H9 (cell line): ENCODE results near the gene EID2. TPM values are rescaled to one million over a fixed set of nuclear protein-coding genes. Genes with fewer than 3 reads are reported as not detected.
A peak's percentile ranks its signal among the peaks of the same experiment; 100 is the strongest.

Source experiments
- DNase-seq: peaks from one replicate; pipeline ENCODE4 v3.0.0-alpha.2; 2017
- H2AFZ ChIP-seq: one replicate; pipeline ENCODE4 v1.6.1; 2013; ENCODE audit warnings: mild to moderate bottlenecking, low read length, control low read depth, moderate library complexity
- H2AK5ac ChIP-seq: 2 replicates; pipeline ENCODE4 v1.6.1; 2013; ENCODE audit warnings: low read length, control low read depth, mixed read lengths; ENCODE audit not compliant: insufficient read length
- H2BK120ac ChIP-seq: one replicate; pipeline ENCODE4 v1.6.1; 2013; ENCODE audit warnings: low read depth, mild to moderate bottlenecking, low read length, control low read depth, inconsistent platforms; ENCODE audit not compliant: poor library complexity, severe bottlenecking
- H2BK12ac ChIP-seq: 2 replicates; pipeline ENCODE4 v1.6.1; 2013; ENCODE audit warnings: low read length, control low read depth, mixed read lengths, low read depth; ENCODE audit not compliant: insufficient read length
- H2BK15ac ChIP-seq: 2 replicates; pipeline ENCODE4 v1.6.1; 2013; ENCODE audit warnings: low read depth, low read length, control low read depth
- H2BK20ac ChIP-seq: one replicate; pipeline ENCODE4 v1.6.1; 2013; ENCODE audit warnings: low read depth, mild to moderate bottlenecking, low read length, control low read depth, inconsistent platforms; ENCODE audit not compliant: poor library complexity, severe bottlenecking
- H2BK5ac ChIP-seq: 2 replicates; pipeline ENCODE4 v1.6.1; 2013; ENCODE audit warnings: low read length, control low read depth, mixed read lengths; ENCODE audit not compliant: insufficient read length
- H3K14ac ChIP-seq: 2 replicates; pipeline ENCODE4 v1.6.1; 2013; ENCODE audit warnings: low read length, control low read depth; ENCODE audit not compliant: insufficient read depth
- H3K18ac ChIP-seq: 2 replicates; pipeline ENCODE4 v1.6.1; 2013; ENCODE audit warnings: low read depth, mild to moderate bottlenecking, mixed read lengths, low read length, control low read depth; ENCODE audit not compliant: insufficient read length
- H3K23ac ChIP-seq: 2 replicates; pipeline ENCODE4 v1.6.1; 2013; ENCODE audit warnings: low read length, control low read depth, mixed read lengths, low read depth; ENCODE audit not compliant: insufficient read length
- H3K23me2 ChIP-seq: 2 replicates; pipeline ENCODE4 v1.6.1; 2013; ENCODE audit warnings: low read depth, mild to moderate bottlenecking, mixed read lengths, low read length, control low read depth; ENCODE audit not compliant: insufficient read length, poor library complexity, severe bottlenecking
- H3K27ac ChIP-seq: 2 replicates; pipeline ENCODE4 v1.5.1; 2013; ENCODE audit warnings: low read length, control low read depth, mixed read lengths, low read depth; ENCODE audit not compliant: insufficient read length
- H3K27me3 ChIP-seq: 2 replicates; pipeline ENCODE4 v1.6.1; 2013; ENCODE audit warnings: low read length, control low read depth, inconsistent platforms; ENCODE audit not compliant: insufficient read depth
- H3K4ac ChIP-seq: 2 replicates; pipeline ENCODE4 v1.6.1; 2013; ENCODE audit warnings: low read depth, mild to moderate bottlenecking, control low read depth, inconsistent platforms, low read length, moderate library complexity
- H3K4me1 ChIP-seq: 2 replicates; pipeline ENCODE4 v1.6.1; 2013; ENCODE audit warnings: low read length, control low read depth, inconsistent platforms; ENCODE audit not compliant: insufficient read depth
- H3K4me2 ChIP-seq: 2 replicates; pipeline ENCODE4 v1.6.1; 2013; ENCODE audit warnings: low read length, control low read depth, mixed read lengths; ENCODE audit not compliant: insufficient read length, insufficient read depth
- H3K56ac ChIP-seq: 2 replicates; pipeline ENCODE4 v1.6.1; 2013; ENCODE audit warnings: low read depth, mild to moderate bottlenecking, mixed read lengths, low read length, control low read depth; ENCODE audit not compliant: insufficient read length
- H3K79me1 ChIP-seq: 2 replicates; pipeline ENCODE4 v1.6.1; 2013; ENCODE audit warnings: low read depth, mild to moderate bottlenecking, moderate library complexity, low read length, control low read depth, inconsistent platforms; ENCODE audit not compliant: insufficient read depth, poor library complexity, severe bottlenecking
- H3K79me2 ChIP-seq: 2 replicates; pipeline ENCODE4 v1.6.1; 2013; ENCODE audit warnings: low read length, control low read depth, inconsistent platforms; ENCODE audit not compliant: insufficient read depth
- H3K9ac ChIP-seq: 2 replicates; pipeline ENCODE4 v1.6.1; 2013; ENCODE audit warnings: low read length, control low read depth, mixed read lengths; ENCODE audit not compliant: insufficient read length; ENCODE audit errors: extremely low read depth
- H3K9me3 ChIP-seq: one replicate; pipeline ENCODE4 v1.6.1; 2013; ENCODE audit warnings: low read depth, low read length, inconsistent platforms; ENCODE audit not compliant: control insufficient read depth
- H3T11ph ChIP-seq: one replicate; pipeline ENCODE4 v1.6.1; 2013; ENCODE audit warnings: mild to moderate bottlenecking, low read length, control low read depth, inconsistent platforms
- H4K20me1 ChIP-seq: one replicate; pipeline ENCODE4 v1.6.1; 2013; ENCODE audit not compliant: control insufficient read depth, insufficient read length, insufficient read depth
- H4K5ac ChIP-seq: 2 replicates; pipeline ENCODE4 v1.6.1; 2013; ENCODE audit warnings: low read depth, mild to moderate bottlenecking, mixed read lengths, low read length, control low read depth; ENCODE audit not compliant: insufficient read length
- H4K8ac ChIP-seq: replicated peaks from 2 replicates; pipeline ENCODE4 v1.6.1; 2013; ENCODE audit warnings: low read length, control low read depth, mixed read lengths, low read depth; ENCODE audit not compliant: insufficient read length
- H4K91ac ChIP-seq: 2 replicates; pipeline ENCODE4 v1.6.1; 2013; ENCODE audit warnings: low read depth, mild to moderate bottlenecking, moderate library complexity, mixed read lengths, low read length, control low read depth; ENCODE audit not compliant: insufficient read length
- H3K27ac Mint-ChIP-seq, 3 experiments: 2 replicates in 2 of 3; 3 replicates in 1 of 3; pipeline ENCODE4 v1.8.0; 2020 to 2021; ENCODE audit warnings: mixed read lengths in 3 of 3, mild to moderate bottlenecking in 1 of 3, moderate library complexity in 1 of 3
- H3K27me3 Mint-ChIP-seq: 2 replicates; pipeline ENCODE4 v1.8.0; 2021; ENCODE audit warnings: low read depth, mild to moderate bottlenecking, moderate library complexity, mixed read lengths
- H3K36me3 Mint-ChIP-seq, 3 experiments: 2 replicates in 2 of 3; 3 replicates in 1 of 3; pipeline ENCODE4 v1.8.0; 2020 to 2021; ENCODE audit warnings: low read depth in 3 of 3, mixed read lengths in 3 of 3; ENCODE audit not compliant: insufficient read depth in 1 of 3
- H3K4me1 Mint-ChIP-seq, 2 experiments: 2 replicates each; pipeline ENCODE4 v1.8.0; 2020; ENCODE audit warnings: mixed read lengths in 2 of 2
- H3K4me3 Mint-ChIP-seq, 2 experiments: 2 replicates in 1 of 2; 3 replicates in 1 of 2; pipeline ENCODE4 v1.8.0; 2020 to 2021; ENCODE audit warnings: mild to moderate bottlenecking in 2 of 2, mixed read lengths in 2 of 2, moderate library complexity in 1 of 2
- H3K9me3 Mint-ChIP-seq, 2 experiments: 2 replicates in 1 of 2; 3 replicates in 1 of 2; pipeline ENCODE4 v1.8.0; 2020; ENCODE audit warnings: mild to moderate bottlenecking in 2 of 2, mixed read lengths in 2 of 2, moderate library complexity in 1 of 2
- WGBS: extraction: QIAGEN DNeasy Blood & Tissue Kit; methylation state at CpG from one replicate; pipeline ENCODE4 v1.1.7; 2013; ENCODE audit warnings: missing lambda C conversion rate, low lambda C conversion rate, mixed read lengths; ENCODE audit not compliant: insufficient read length; ENCODE audit errors: extremely low coverage; 5-methylcytosine and 5-hydroxymethylcytosine counted together
- total RNA-seq: library from RNA; stranded (reverse); gene quantifications from 2 replicates; pipeline ENCODE4 v1.2.1, GENCODE V29; 2021
- TF ChIP-seq, protein P1 (sequence below): fragments of 200-600 bp; sonication (generic); conservative IDR thresholded peaks from 3 replicates; pipeline ENCODE4 v1.8.0; 2021; ENCODE audit warnings: antibody characterized with exemption, mild to moderate bottlenecking

EID2 gene
- total RNA-seq, 1 experiment from 2014 or later, result 18.8 TPM

DNA sequence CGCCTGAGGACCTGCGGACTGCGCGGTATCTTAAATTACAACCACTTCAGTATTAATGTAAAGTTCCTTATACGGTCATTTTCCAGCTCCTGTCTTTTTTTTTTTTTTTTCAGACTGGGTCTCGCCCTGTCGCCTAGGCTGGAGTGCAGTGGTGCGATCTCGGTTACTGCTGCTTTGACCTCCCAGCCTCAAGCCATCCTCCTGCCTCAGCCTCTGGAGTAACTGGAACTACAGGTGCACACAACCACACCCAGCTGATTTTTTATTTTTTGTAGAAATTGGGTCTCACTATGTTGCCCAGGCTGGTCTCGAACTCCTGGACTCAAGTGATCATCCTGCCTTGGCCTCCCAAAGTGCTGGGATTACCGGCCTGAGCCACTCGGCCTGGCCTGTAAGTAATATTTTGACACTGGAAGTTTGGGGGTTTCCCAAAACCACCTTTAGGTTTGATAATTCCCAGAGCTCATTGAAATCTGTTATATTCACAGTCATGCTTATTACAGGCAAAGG lies 6.9 kb downstream of the EID2 start:
- Histone ChIP-seq H3K27ac (no peak overlapping the region), H4K8ac (no peak overlapping the region), H3K79me2 (no peaks in the 10 kb centered on the region; the same call in 1 of the 2 replicates), H2BK5ac (no peak overlapping the region), H2BK20ac (no peak overlapping the region), H2AK5ac (no peak overlapping the region), H4K5ac (no peak overlapping the region), H2AFZ (no peak overlapping the region), H3K56ac (no peak overlapping the region), H3K4me2 (no peak overlapping the region), H2BK120ac (no peak overlapping the region), H3K4me1 (no peaks in the 10 kb centered on the region), H3K79me1 (no peaks in the 10 kb centered on the region), H3K27me3 (no peaks in the 10 kb centered on the region; the same call in 1 of the 2 replicates), H4K91ac (no peak overlapping the region), H3K9ac (no peak overlapping the region), H4K20me1 (no peaks in the 10 kb centered on the region), H3K9me3 (no peaks in the 10 kb centered on the region), H2BK12ac (no peak overlapping the region), H3K23me2 (peaks cover 5% of the 10 kb centered on the region), H3T11ph (no peak overlapping the region), H3K23ac (no peak overlapping the region), H3K18ac (no peak overlapping the region), H2BK15ac (no peak overlapping the region), H3K14ac (no peak overlapping the region), H3K4ac (no peak overlapping the region)
- Mint-ChIP-seq H3K27me3 (peaks cover 6% of the 10 kb centered on the region), H3K9me3 (peaks cover 0 to 3% of the 10 kb centered on the region in 2 experiments; a peak in 2 of 5 replicates), H3K4me1 (peaks cover 5 to 6% of the 10 kb centered on the region in 2 experiments), H3K4me3 (peak overlapping the region; percentile 37 to 96; a peak in 2 of 5 replicates), H3K36me3 (peaks cover 0 to 5% (median 3%) of the 10 kb centered on the region in 3 experiments; a peak in 5 of 7 replicates), H3K27ac (no peak overlapping the region)
- TF ChIP-seq, protein P1, sequence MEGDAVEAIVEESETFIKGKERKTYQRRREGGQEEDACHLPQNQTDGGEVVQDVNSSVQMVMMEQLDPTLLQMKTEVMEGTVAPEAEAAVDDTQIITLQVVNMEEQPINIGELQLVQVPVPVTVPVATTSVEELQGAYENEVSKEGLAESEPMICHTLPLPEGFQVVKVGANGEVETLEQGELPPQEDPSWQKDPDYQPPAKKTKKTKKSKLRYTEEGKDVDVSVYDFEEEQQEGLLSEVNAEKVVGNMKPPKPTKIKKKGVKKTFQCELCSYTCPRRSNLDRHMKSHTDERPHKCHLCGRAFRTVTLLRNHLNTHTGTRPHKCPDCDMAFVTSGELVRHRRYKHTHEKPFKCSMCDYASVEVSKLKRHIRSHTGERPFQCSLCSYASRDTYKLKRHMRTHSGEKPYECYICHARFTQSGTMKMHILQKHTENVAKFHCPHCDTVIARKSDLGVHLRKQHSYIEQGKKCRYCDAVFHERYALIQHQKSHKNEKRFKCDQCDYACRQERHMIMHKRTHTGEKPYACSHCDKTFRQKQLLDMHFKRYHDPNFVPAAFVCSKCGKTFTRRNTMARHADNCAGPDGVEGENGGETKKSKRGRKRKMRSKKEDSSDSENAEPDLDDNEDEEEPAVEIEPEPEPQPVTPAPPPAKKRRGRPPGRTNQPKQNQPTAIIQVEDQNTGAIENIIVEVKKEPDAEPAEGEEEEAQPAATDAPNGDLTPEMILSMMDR, result no peak; the same call in 2 of the 3 replicates
- no peak for DNase-seq
- no CpG with 5 or more reads among the region's 12 CpGs for WGBS
